OCI-LY1 (cell line): ENCODE measurements around the gene TWSG1.

Experiments used
- H2AFZ ChIP-seq: fragments of 200-600 bp; sonication (generic), shearing (Covaris generic); 2 replicates; pipeline ENCODE4 v1.6.0; 2014; ENCODE audit warnings: antibody characterized with exemption, mild to moderate bottlenecking, low read length
- H3F3A ChIP-seq: fragments of 200-600 bp; sonication (generic), shearing (Covaris generic); 2 replicates; pipeline ENCODE4 v1.6.0; 2014; ENCODE audit warnings: mild to moderate bottlenecking, antibody characterized with exemption, low read length, moderate library complexity; ENCODE audit not compliant: insufficient read depth
- H3K27ac ChIP-seq: fragments of 200-600 bp; sonication (generic); 2 replicates; pipeline ENCODE4 v1.5.1; 2014; ENCODE audit warnings: low read length, mixed run types, mild to moderate bottlenecking, low read depth; ENCODE audit not compliant: poor library complexity, severe bottlenecking
- H3K27me3 ChIP-seq: fragments of 200-600 bp; sonication (generic); 2 replicates; pipeline ENCODE4 v1.6.0; 2014; ENCODE audit warnings: antibody characterized with exemption, mild to moderate bottlenecking, low read length, moderate library complexity; ENCODE audit not compliant: insufficient read depth
- H3K36me3 ChIP-seq: fragments of 200-600 bp; sonication (generic); 2 replicates; pipeline ENCODE4 v1.6.1; 2014; ENCODE audit warnings: mild to moderate bottlenecking, antibody characterized with exemption, low read length, moderate library complexity, mixed read lengths; ENCODE audit not compliant: insufficient read depth
- H3K4me1 ChIP-seq: fragments of 200-600 bp; sonication (generic); 2 replicates; pipeline ENCODE4 v1.5.1; 2014; ENCODE audit warnings: mild to moderate bottlenecking, low read length, moderate library complexity; ENCODE audit not compliant: insufficient read depth, severe bottlenecking
- H3K4me2 ChIP-seq: fragments of 200-600 bp; sonication (generic), shearing (Covaris generic); 2 replicates; pipeline ENCODE4 v1.6.1; 2014; ENCODE audit warnings: low read length
- H3K4me3 ChIP-seq: fragments of 200-600 bp; sonication (generic); 2 replicates; pipeline ENCODE4 v1.5.1; 2014; ENCODE audit warnings: low read length, low read depth, mild to moderate bottlenecking, mixed read lengths; ENCODE audit not compliant: poor library complexity, severe bottlenecking
- H3K79me2 ChIP-seq: fragments of 200-600 bp; shearing (Covaris generic); 2 replicates; pipeline ENCODE4 v1.6.1; 2016; ENCODE audit warnings: mixed run types, low read length, mixed read lengths; ENCODE audit not compliant: insufficient read depth
- H3K9ac ChIP-seq: fragments of 200-600 bp; sonication (generic), shearing (Covaris generic); 2 replicates; pipeline ENCODE4 v1.6.1; 2014; ENCODE audit warnings: mild to moderate bottlenecking, low read length, mixed read lengths
- H3K9me2 ChIP-seq: fragments of 200-600 bp; sonication (generic), shearing (Covaris generic); 2 replicates; pipeline ENCODE4 v1.6.1; 2014; ENCODE audit warnings: low read depth, mild to moderate bottlenecking, low read length, mixed read lengths
- H3K9me3 ChIP-seq: fragments of 200-600 bp; shearing (Covaris generic); 2 replicates; pipeline ENCODE4 v1.6.1; 2014; ENCODE audit warnings: low read length, mixed read lengths
- H4K20me1 ChIP-seq: fragments of 200-600 bp; sonication (generic), shearing (Covaris generic); 2 replicates; pipeline ENCODE4 v1.6.0; 2016; ENCODE audit warnings: mild to moderate bottlenecking, low read length; ENCODE audit not compliant: insufficient read depth
- EZH2 ChIP-seq: fragments of 200-600 bp; sonication (generic), shearing (Covaris generic); IDR thresholded peaks from 2 replicates; pipeline ENCODE4 v1.8.0; 2017; ENCODE audit warnings: borderline replicate concordance, mixed run types, mild to moderate bottlenecking, antibody characterized with exemption, low read length, moderate library complexity, mixed read lengths
- TF ChIP-seq, protein P1 (sequence below): fragments of 200-600 bp; sonication (generic), shearing (Covaris generic); IDR thresholded peaks from 2 replicates; pipeline ENCODE4 v1.5.1; 2017; ENCODE audit warnings: mild to moderate bottlenecking, antibody characterized with exemption, low read length, moderate library complexity, mixed read lengths

TWSG1 gene

DNA sequence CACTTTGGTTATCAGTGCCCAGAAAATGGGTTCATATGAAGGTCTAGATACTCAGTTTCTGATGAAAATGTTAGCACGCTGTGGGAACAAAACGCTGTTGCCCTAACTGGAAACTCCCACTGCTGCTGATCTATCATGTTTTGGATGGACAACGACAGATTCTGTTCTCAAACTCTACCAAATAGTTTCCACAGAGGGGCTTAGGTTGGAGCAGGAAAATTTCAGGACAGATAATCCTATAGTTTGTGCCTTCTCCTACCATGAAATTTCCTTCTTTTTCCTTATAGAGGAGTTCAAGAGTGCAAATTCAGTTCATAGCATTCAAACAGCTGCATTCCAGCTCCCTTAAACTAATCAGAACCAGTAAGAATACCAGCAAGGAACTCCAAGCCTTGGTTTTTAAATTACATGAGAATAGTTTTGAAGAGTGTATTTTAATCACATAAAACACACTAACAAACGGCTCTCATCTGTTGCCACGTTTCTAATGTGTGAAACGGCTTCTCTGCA, 82.0 kb downstream of the TWSG1 start:
- H3K9me2 ChIP-seq, result no peaks in the 10 kb centered on the region
- H3K27ac ChIP-seq, result no peak overlapping the region
- H3K4me2 ChIP-seq, result no peak overlapping the region
- H3K4me3 ChIP-seq, result no peak overlapping the region
- no peak overlapping the region for H2AFZ ChIP-seq
- H4K20me1 ChIP-seq, result no peaks in the 10 kb centered on the region
- peaks cover 3% of the 10 kb centered on the region for H3K27me3 ChIP-seq
- no peaks in the 10 kb centered on the region for H3K9me3 ChIP-seq
- no peaks in the 10 kb centered on the region for H3K4me1 ChIP-seq
- no peak for TF ChIP-seq EZH2
- TF ChIP-seq, protein P1, sequence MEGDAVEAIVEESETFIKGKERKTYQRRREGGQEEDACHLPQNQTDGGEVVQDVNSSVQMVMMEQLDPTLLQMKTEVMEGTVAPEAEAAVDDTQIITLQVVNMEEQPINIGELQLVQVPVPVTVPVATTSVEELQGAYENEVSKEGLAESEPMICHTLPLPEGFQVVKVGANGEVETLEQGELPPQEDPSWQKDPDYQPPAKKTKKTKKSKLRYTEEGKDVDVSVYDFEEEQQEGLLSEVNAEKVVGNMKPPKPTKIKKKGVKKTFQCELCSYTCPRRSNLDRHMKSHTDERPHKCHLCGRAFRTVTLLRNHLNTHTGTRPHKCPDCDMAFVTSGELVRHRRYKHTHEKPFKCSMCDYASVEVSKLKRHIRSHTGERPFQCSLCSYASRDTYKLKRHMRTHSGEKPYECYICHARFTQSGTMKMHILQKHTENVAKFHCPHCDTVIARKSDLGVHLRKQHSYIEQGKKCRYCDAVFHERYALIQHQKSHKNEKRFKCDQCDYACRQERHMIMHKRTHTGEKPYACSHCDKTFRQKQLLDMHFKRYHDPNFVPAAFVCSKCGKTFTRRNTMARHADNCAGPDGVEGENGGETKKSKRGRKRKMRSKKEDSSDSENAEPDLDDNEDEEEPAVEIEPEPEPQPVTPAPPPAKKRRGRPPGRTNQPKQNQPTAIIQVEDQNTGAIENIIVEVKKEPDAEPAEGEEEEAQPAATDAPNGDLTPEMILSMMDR, result no peak
- H3K36me3 ChIP-seq, result no peaks in the 10 kb centered on the region
- H3F3A ChIP-seq, result no peaks in the 10 kb centered on the region
- H3K79me2 ChIP-seq, result no peaks in the 10 kb centered on the region
- H3K9ac ChIP-seq, result no peak overlapping the region

DNA sequence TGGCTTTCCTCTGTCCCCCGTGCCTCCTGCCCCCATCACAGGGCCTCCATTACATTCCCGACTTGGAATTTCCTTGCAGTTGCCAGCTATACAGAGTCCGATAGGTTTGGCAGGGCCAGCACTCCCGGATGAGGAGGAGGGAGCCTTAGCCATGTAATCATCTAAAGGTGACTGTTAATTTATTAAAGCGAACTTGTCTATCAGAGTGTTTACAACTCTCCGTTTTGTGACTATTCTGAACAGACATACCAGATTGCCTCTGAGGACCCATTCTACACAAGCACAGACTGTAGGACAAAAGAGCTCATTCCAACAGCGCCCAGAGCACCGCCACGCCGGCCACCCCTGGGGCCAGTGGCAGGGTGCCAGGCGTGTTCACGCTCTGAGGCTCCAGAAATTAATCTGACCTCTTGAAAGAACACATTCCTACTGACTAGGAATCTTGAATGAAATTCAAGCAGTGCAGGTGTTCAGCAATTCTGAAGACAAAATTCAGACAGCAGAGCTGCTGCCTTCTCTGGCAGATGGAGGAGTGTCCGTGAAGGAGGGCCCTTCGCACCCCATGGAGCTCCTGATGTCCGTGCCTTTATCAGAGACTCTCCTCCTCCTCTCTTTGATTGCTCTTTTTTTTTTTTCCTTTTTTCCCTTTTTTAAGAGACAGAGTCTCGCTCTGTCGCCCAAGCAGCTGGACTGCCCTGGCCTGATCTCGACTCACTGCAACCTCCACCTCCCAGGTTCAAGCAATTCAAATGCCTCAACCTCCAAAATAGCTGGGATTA, 82.7 kb downstream of the TWSG1 start:
- Histone ChIP-seq H3K36me3 (no peaks in the 10 kb centered on the region), H3K9me2 (no peaks in the 10 kb centered on the region), H3K4me3 (no peak overlapping the region), H3K9ac (no peak overlapping the region), H2AFZ (no peak overlapping the region), H3K27ac (no peak overlapping the region), H3K27me3 (peaks cover 3% of the 10 kb centered on the region), H3K79me2 (no peaks in the 10 kb centered on the region), H3K9me3 (no peaks in the 10 kb centered on the region), H4K20me1 (no peaks in the 10 kb centered on the region), H3K4me1 (no peaks in the 10 kb centered on the region), H3F3A (no peaks in the 10 kb centered on the region), H3K4me2 (no peak overlapping the region)
- TF ChIP-seq, protein P1, result no peak
- TF ChIP-seq EZH2, result no peak

- peaks cover 3% of the 10 kb centered on the region for H3K27me3 ChIP-seq
- no peak overlapping the region for H3K4me3 ChIP-seq
- no peak overlapping the region for H3K9ac ChIP-seq
- no peaks in the 10 kb centered on the region for H3K36me3 ChIP-seq
- H3K79me2 ChIP-seq, result no peaks in the 10 kb centered on the region
- H3F3A ChIP-seq, result no peaks in the 10 kb centered on the region
- H3K9me2 ChIP-seq, result no peaks in the 10 kb centered on the region
- H3K4me2 ChIP-seq, result no peak overlapping the region
- H3K27ac ChIP-seq, result no peak overlapping the region
- no peak for TF ChIP-seq EZH2
- TF ChIP-seq, protein P1, result peak; percentile 15; the same call in 1 of the 2 replicates
- no peaks in the 10 kb centered on the region for H4K20me1 ChIP-seq
- no peaks in the 10 kb centered on the region for H3K9me3 ChIP-seq
- H2AFZ ChIP-seq, result no peak overlapping the region
- H3K4me1 ChIP-seq, result no peaks in the 10 kb centered on the region
Measured at GRCh38 chr18:9418047-9418690, 83.6 kb downstream of the TWSG1 start.
